ENCODE measurements around the gene PLA2G2C. TPM values are rescaled to one million over a fixed set of nuclear protein-coding genes. Genes with fewer than 3 reads are reported as not detected.
A peak's percentile ranks its signal among the peaks of the same experiment; 100 is the strongest.
"Not testable (repeated sequence)": the region's sequence is repeated elsewhere in the genome, so short reads cannot be mapped to it uniquely, and the experiment has no call there.

Gene PLA2G2C
- total RNA-seq, result under 1 TPM; 0.43 to 0.58 TPM

- H3K4me1 Mint-ChIP-seq, result peaks cover 42% of the 10 kb centered on the region
- peak; percentile 90 for DNase-seq
- ATAC-seq, result peak; percentile 70
- ChIA-PET CTCF (interaction anchor here (1.2 to 3.6 kb wide), 2 partner anchors 9 to 34 kb away, joined by 3 to 13 read pairs; no protein-coding TSS in a partner anchor), POLR2A (no interaction called here)
- peak within 1 kb of the TSS; percentile 85 for H3K27ac Mint-ChIP-seq
- H3K36me3 Mint-ChIP-seq (ENCODE audit: low read depth), result no peaks in the 10 kb centered on the region
- peak within 1 kb of the TSS; percentile 68 for H3K4me3 Mint-ChIP-seq
- intact Hi-C loops (cut with DNase I, micrococcal nuclease), result loop anchor here (1.0 to 10.0 kb wide), 9 partner anchors 14 to 1836 kb away; partner anchors contain the start of gene ECE1 (in 1 of the 2)
- H3K9me3 Mint-ChIP-seq (ENCODE audit: low read depth), result no peaks in the 10 kb centered on the region
- peaks cover 15% of the 10 kb centered on the region for H3K27me3 Mint-ChIP-seq
Measured at GRCh38 chr1:20185834-20186782, at the start of gene PLA2G2C, which contains the start of gene UBXN10. PLA2G2C (minus strand) TSS chr1:20186518; CDS start chr1:20177363, 9,155 bp downstream. UBXN10 (plus strand) TSS chr1:20186096; CDS start chr1:20190562, 4,466 bp downstream.

- no peaks in the 10 kb centered on the region for H3K4me1 Mint-ChIP-seq
- no peak overlapping the region for H3K27ac Mint-ChIP-seq
- no peaks in the 10 kb centered on the region for H3K36me3 Mint-ChIP-seq (ENCODE audit: low read depth)
- ATAC-seq (no peak), DNase-seq (no peak)
- ChIA-PET POLR2A (no interaction called here), CTCF (interaction anchor here (0.6 to 2.5 kb wide), 7 partner anchors 10 to 1162 kb away, joined by 3 to 5 read pairs (median 3); no protein-coding TSS in a partner anchor)
- intact Hi-C loops (cut with DNase I, micrococcal nuclease), result loop anchor here (5.0 kb wide), 2 partner anchors 197 to 257 kb away; no protein-coding TSS in a partner anchor
- H3K4me3 Mint-ChIP-seq, result no peak overlapping the region
- H3K9me3 Mint-ChIP-seq (ENCODE audit: low read depth), result no peaks in the 10 kb centered on the region
- peaks cover 21% of the 10 kb centered on the region for H3K27me3 Mint-ChIP-seq
Measured at GRCh38 chr1:20234788-20235535, 48.6 kb upstream of the PLA2G2C start.

GRCh38 chr1:20233866-20234265 is 47.5 kb upstream of the PLA2G2C start:
- POLR2A ChIA-PET, result no interaction called here
- Mint-ChIP-seq H3K27ac (no peak overlapping the region), H3K27me3 (peaks cover 21% of the 10 kb centered on the region), H3K4me3 (no peak overlapping the region), H3K4me1 (no peaks in the 10 kb centered on the region), H3K36me3 (ENCODE audit: low read depth) (no peaks in the 10 kb centered on the region), H3K9me3 (ENCODE audit: low read depth) (no peaks in the 10 kb centered on the region)
- intact Hi-C loops (cut with DNase I, micrococcal nuclease), result loop anchor here (5.0 kb wide), 2 partner anchors 198 to 258 kb away; no protein-coding TSS in a partner anchor
- DNase-seq (no peak), ATAC-seq (no peak)
- CTCF ChIA-PET, result interaction anchor here (1.0 to 2.5 kb wide), 5 partner anchors 11 to 258 kb away, joined by 3 to 5 read pairs (median 3); no protein-coding TSS in a partner anchor

- DNase-seq, result no peak
- H3K27ac Mint-ChIP-seq, result no peak overlapping the region
- no peak overlapping the region for H3K4me3 Mint-ChIP-seq
- ChIA-PET CTCF (interaction anchor here (1.0 to 2.5 kb wide), 4 partner anchors 12 to 259 kb away, joined by 3 to 5 read pairs (median 4); no protein-coding TSS in a partner anchor), POLR2A (no interaction called here)
- no peaks in the 10 kb centered on the region for H3K4me1 Mint-ChIP-seq
- no peaks in the 10 kb centered on the region for H3K9me3 Mint-ChIP-seq (ENCODE audit: low read depth)
- H3K36me3 Mint-ChIP-seq (ENCODE audit: low read depth), result no peaks in the 10 kb centered on the region
- peaks cover 25% of the 10 kb centered on the region for H3K27me3 Mint-ChIP-seq
- intact Hi-C loops (cut with DNase I, micrococcal nuclease), result loop anchor here (5.0 kb wide), 2 partner anchors 199 to 259 kb away; no protein-coding TSS in a partner anchor
- ATAC-seq, result peak; percentile 61
Measured at GRCh38 chr1:20233394-20233793, 47.1 kb upstream of the PLA2G2C start.

- H3K36me3 Mint-ChIP-seq (ENCODE audit: low read depth); H3K9me3 Mint-ChIP-seq (ENCODE audit: low read depth); H3K4me3 Mint-ChIP-seq; H3K4me1 Mint-ChIP-seq; ATAC-seq; DNase-seq; H3K27ac Mint-ChIP-seq; POLR2A ChIA-PET: not testable (repeated sequence)
- H3K27me3 Mint-ChIP-seq, result peaks cover 30% of the 10 kb centered on the region
- intact Hi-C loops (cut with DNase I, micrococcal nuclease), result loop anchor here (5.0 kb wide), 2 partner anchors 200 to 260 kb away; no protein-coding TSS in a partner anchor
- CTCF ChIA-PET, result interaction anchor here (1.7 to 2.5 kb wide), 2 partner anchors 131 to 260 kb away, joined by 3 to 5 read pairs; no protein-coding TSS in a partner anchor
Measured at GRCh38 chr1:20232564-20232963, 46.2 kb upstream of the PLA2G2C start.

- intact Hi-C loops (cut with DNase I, micrococcal nuclease), result no loop called here
- POLR2A ChIA-PET, result no interaction called here
- H3K9me3 Mint-ChIP-seq (ENCODE audit: low read depth), result no peaks in the 10 kb centered on the region
- no peak overlapping the region for H3K27ac Mint-ChIP-seq
- CTCF ChIA-PET, result interaction anchor here (0.5 to 0.9 kb wide), 5 partner anchors 16 to 312 kb away, joined by 3 to 4 read pairs (median 4); no protein-coding TSS in a partner anchor
- no peak overlapping the region for H3K4me3 Mint-ChIP-seq
- DNase-seq (no peak), ATAC-seq (no peak)
- H3K27me3 Mint-ChIP-seq, result peaks cover 38% of the 10 kb centered on the region
- H3K4me1 Mint-ChIP-seq, result no peaks in the 10 kb centered on the region
- no peaks in the 10 kb centered on the region for H3K36me3 Mint-ChIP-seq (ENCODE audit: low read depth)
Measured at GRCh38 chr1:20229171-20229570, 42.9 kb upstream of the PLA2G2C start.

GRCh38 chr1:20228314-20228825 is 42.1 kb upstream of the PLA2G2C start:
- intact Hi-C loops (cut with DNase I, micrococcal nuclease), result no loop called here
- H3K4me3 Mint-ChIP-seq, result no peak overlapping the region
- no peaks in the 10 kb centered on the region for H3K36me3 Mint-ChIP-seq (ENCODE audit: low read depth)
- H3K4me1 Mint-ChIP-seq, result no peaks in the 10 kb centered on the region
- no peak for ATAC-seq
- ChIA-PET CTCF (interaction anchor here (0.5 to 0.9 kb wide), 2 partner anchors 252 to 311 kb away, joined by 3 to 4 read pairs; no protein-coding TSS in a partner anchor), POLR2A (no interaction called here)
- peaks cover 37% of the 10 kb centered on the region for H3K27me3 Mint-ChIP-seq
- DNase-seq, result no peak
- H3K27ac Mint-ChIP-seq, result no peak overlapping the region
- H3K9me3 Mint-ChIP-seq (ENCODE audit: low read depth), result no peaks in the 10 kb centered on the region

- intact Hi-C loops (cut with DNase I, micrococcal nuclease), result no loop called here
- DNase-seq (no peak), ATAC-seq (no peak)
- no peak overlapping the region for H3K27ac Mint-ChIP-seq
- CTCF ChIA-PET, result no interaction called here
- H3K4me1 Mint-ChIP-seq, result no peaks in the 10 kb centered on the region
- H3K4me3 Mint-ChIP-seq, result no peak overlapping the region
- H3K36me3 Mint-ChIP-seq (ENCODE audit: low read depth), result no peaks in the 10 kb centered on the region
- peaks cover 40% of the 10 kb centered on the region for H3K27me3 Mint-ChIP-seq
- POLR2A ChIA-PET, result no interaction called here
- no peaks in the 10 kb centered on the region for H3K9me3 Mint-ChIP-seq (ENCODE audit: low read depth)
Measured at GRCh38 chr1:20227704-20228103, 41.4 kb upstream of the PLA2G2C start.

- ChIA-PET CTCF (interaction anchor here (0.6 to 1.1 kb wide), 2 partner anchors 12 to 139 kb away, joined by 3 to 4 read pairs; no protein-coding TSS in a partner anchor), POLR2A (no interaction called here)
- Mint-ChIP-seq H3K27me3 (peaks cover 44% of the 10 kb centered on the region), H3K27ac (no peak overlapping the region), H3K36me3 (ENCODE audit: low read depth) (no peaks in the 10 kb centered on the region), H3K4me3 (no peak overlapping the region), H3K4me1 (no peaks in the 10 kb centered on the region), H3K9me3 (ENCODE audit: low read depth) (no peaks in the 10 kb centered on the region)
- DNase-seq (no peak), ATAC-seq (no peak)
- intact Hi-C loops (cut with DNase I, micrococcal nuclease), result no loop called here
Measured at GRCh38 chr1:20224546-20224945, 38.2 kb upstream of the PLA2G2C start.

GRCh38 chr1:20223551-20224419 is 37.5 kb upstream of the PLA2G2C start:
- intact Hi-C loops (cut with DNase I, micrococcal nuclease), result no loop called here
- no peaks in the 10 kb centered on the region for H3K4me1 Mint-ChIP-seq
- ATAC-seq (no peak), DNase-seq (no peak)
- no peaks in the 10 kb centered on the region for H3K9me3 Mint-ChIP-seq (ENCODE audit: low read depth)
- H3K4me3 Mint-ChIP-seq, result no peak overlapping the region
- H3K36me3 Mint-ChIP-seq (ENCODE audit: low read depth), result no peaks in the 10 kb centered on the region
- H3K27ac Mint-ChIP-seq, result no peak overlapping the region
- POLR2A ChIA-PET, result no interaction called here
- H3K27me3 Mint-ChIP-seq, result peaks cover 42% of the 10 kb centered on the region
- CTCF ChIA-PET, result interaction anchor here (0.6 kb wide), 2 partner anchors 11 to 1706 kb away, joined by 3 to 4 read pairs; no protein-coding TSS in a partner anchor

All from activated CD4-positive, alpha-beta T cell treated with anti-CD3 and anti-CD28 coated beads for 36 hours (primary cell).